ENCODE data around the gene DRICH1.
"Not testable (repeated sequence)": the region's sequence is repeated elsewhere in the genome, so short reads cannot be mapped to it uniquely, and the experiment has no call there.

DRICH1 gene

GRCh38 chr22:23597576-23598268 is 34.4 kb downstream of the DRICH1 start:
- not testable (repeated sequence) for FAIRE-seq

GRCh38 chr22:23595904-23596303 is 36.2 kb downstream of the DRICH1 start:
- not testable (repeated sequence) for FAIRE-seq

- FAIRE-seq = no peak
Measured at GRCh38 chr22:23591846-23592245, 40.3 kb downstream of the DRICH1 start.

- FAIRE-seq = no peak
Measured at GRCh38 chr22:23591201-23591791, 40.8 kb downstream of the DRICH1 start.

- FAIRE-seq = no peak
Measured at GRCh38 chr22:23583836-23584235, 48.3 kb downstream of the DRICH1 start.

- no peak for FAIRE-seq
Measured at GRCh38 chr22:23583153-23583552, 49.0 kb downstream of the DRICH1 start.

GRCh38 chr22:23581260-23581650 is 50.9 kb downstream of the DRICH1 start:
- no peak for FAIRE-seq

GRCh38 chr22:23580576-23581259 is 51.4 kb downstream of the DRICH1 start:
- no peak for FAIRE-seq

GRCh38 chr22:23579870-23580575 is 52.1 kb downstream of the DRICH1 start, which contains the start of gene IGLL1:
IGLL1 (minus strand) TSS chr22:23580290; CDS start chr22:23580190, 100 bp downstream.
- no peak for FAIRE-seq

- no peak for FAIRE-seq
Measured at GRCh38 chr22:23579280-23579679, 52.8 kb downstream of the DRICH1 start.

GRCh38 chr22:23578306-23578705 is 53.8 kb downstream of the DRICH1 start:
- FAIRE-seq = no peak

GRCh38 chr22:23576681-23577080 is 55.4 kb downstream of the DRICH1 start:
- FAIRE-seq = no peak

GRCh38 chr22:23575601-23576000 is 56.5 kb downstream of the DRICH1 start:
- FAIRE-seq = no peak

- no peak for FAIRE-seq
Measured at GRCh38 chr22:23574877-23575276, 57.2 kb downstream of the DRICH1 start.

- no peak for FAIRE-seq
Measured at GRCh38 chr22:23574371-23574811, 57.7 kb downstream of the DRICH1 start.

GRCh38 chr22:23573701-23574235 is 58.4 kb downstream of the DRICH1 start:
- FAIRE-seq = not testable (repeated sequence)

GRCh38 chr22:23573106-23573505 is 59.0 kb downstream of the DRICH1 start:
- FAIRE-seq = not testable (repeated sequence)

- no peak for FAIRE-seq
Measured at GRCh38 chr22:23571486-23571885, 60.6 kb downstream of the DRICH1 start.

- no peak for FAIRE-seq
Measured at GRCh38 chr22:23570681-23571080, 61.4 kb downstream of the DRICH1 start.

- no peak for FAIRE-seq
Measured at GRCh38 chr22:23569716-23570115, 62.4 kb downstream of the DRICH1 start.

GRCh38 chr22:23569291-23569690 is 62.8 kb downstream of the DRICH1 start:
- no peak for FAIRE-seq

- FAIRE-seq = no peak
Measured at GRCh38 chr22:23566705-23567475, 65.2 kb downstream of the DRICH1 start.

Measured in colon (tissue), 2 donors.